ENCODE measurements around the gene MED12. TPM values are rescaled to one million over a fixed set of nuclear protein-coding genes. Genes with fewer than 3 reads are reported as not detected.
"Not testable (repeated sequence)": the region's sequence is repeated elsewhere in the genome, so short reads cannot be mapped to it uniquely, and the experiment has no call there.

Gene MED12
- total RNA-seq, 1 donor from 2014 or later: 11.4 TPM

DNA sequence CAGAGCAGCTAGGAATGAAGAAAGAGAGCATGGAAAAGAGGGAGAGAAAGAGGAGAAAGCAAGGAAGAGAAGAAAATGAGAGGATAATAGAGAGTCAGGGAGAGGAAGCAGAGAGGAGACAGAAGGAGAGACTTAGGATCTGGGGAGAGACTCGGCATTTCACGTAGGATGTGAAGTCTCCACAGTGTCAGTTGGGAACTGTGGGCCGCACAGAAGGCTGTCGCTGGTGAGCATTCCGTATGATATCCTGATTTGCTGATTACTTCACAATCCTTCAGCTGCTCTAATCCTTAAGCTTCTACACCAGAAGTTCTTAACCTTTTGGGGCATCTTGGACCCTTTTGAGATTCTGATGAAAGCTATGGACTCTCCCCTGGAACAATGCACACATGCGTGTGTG lies 40.2 kb downstream of the MED12 start:
- FAIRE-seq (no peak), DNase-seq (ENCODE audit: low spot score in 2 of 2) (no peak)

GRCh38 chrX:71159335-71159734 lies 40.9 kb downstream of the MED12 start:
- FAIRE-seq (no peak), DNase-seq (ENCODE audit: low spot score in 2 of 2) (no peak)

DNA sequence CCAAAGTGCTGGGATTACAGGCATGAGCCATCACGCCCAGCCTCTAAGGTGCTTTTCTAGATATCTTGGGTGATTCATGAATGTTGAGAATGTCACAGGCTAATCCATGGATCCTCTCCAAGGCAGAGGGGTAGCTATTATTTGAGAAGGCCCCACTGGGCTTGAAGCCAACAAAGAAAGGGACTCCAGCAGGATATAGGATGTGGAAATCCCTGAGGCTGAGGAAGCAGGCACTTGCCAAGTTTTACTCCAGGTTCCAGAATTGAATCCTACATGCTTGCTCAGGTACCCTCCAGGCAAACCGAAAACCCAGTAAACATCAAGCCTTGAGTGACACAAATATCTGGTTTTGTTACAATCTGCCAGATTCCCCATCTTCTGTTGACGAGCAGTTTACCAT lies 42.1 kb downstream of the MED12 start:
- DNase-seq (ENCODE audit: low spot score in 2 of 2) (no peak), FAIRE-seq (no peak)

- FAIRE-seq (no peak), DNase-seq (ENCODE audit: low spot score in 2 of 2) (no peak)
These were observed 44.6 kb downstream of the MED12 start for GRCh38 chrX:71162981-71163380.

- FAIRE-seq (no peak), DNase-seq (ENCODE audit: low spot score in 2 of 2) (no peak)
These were observed 45.7 kb downstream of the MED12 start for GRCh38 chrX:71164071-71164470.

DNA sequence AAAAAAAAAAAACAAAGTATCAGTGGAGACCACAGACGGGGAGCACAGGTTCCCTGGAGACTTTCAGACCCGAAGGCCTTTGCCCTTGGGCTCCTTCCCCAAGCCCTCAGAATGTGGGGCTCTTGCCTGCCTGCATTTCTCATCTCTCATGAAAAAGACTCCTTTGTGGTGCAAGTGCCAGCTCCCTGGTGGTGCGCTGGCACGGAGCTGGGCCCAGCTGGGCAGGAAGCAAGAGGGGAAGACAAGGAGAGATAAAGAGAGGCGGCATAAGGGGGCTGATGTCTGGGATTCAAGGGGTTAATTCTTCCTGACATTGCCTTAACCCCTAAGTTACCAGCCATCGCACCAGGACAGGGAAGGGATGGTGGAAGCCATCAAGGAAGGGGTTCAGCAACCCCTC lies 48.1 kb downstream of the MED12 start:
- FAIRE-seq (no peak), DNase-seq (ENCODE audit: low spot score in 2 of 2) (no peak)

- DNase-seq (ENCODE audit: low spot score in 2 of 2): no peak
- FAIRE-seq: no peak
These were observed 48.8 kb downstream of the MED12 start for GRCh38 chrX:71167031-71167781.

DNA sequence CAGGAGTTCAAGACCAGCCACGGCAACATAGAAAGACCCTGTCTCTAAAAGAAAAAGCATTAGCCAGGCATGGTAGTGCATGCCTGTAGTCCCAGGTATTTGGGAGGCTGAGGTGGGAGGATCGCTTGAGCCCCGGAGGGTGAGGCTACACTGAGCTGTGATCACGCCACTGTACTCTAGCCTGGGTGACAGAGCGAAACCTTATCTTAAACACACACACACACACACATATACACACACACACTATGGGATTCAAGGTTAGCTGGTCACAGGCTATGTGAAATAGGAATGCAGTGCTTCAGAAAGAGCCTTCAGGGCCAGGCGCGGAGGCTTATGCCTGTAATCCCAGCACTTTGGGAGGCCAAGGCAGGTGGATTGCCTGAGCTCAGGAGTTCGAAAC lies 49.7 kb downstream of the MED12 start:
- FAIRE-seq (no peak), DNase-seq (ENCODE audit: low spot score in 2 of 2) (no peak)

- DNase-seq (ENCODE audit: low spot score in 2 of 2) (no peak), FAIRE-seq (no peak)
These were observed 51.2 kb downstream of the MED12 start for GRCh38 chrX:71169586-71169985.

DNA sequence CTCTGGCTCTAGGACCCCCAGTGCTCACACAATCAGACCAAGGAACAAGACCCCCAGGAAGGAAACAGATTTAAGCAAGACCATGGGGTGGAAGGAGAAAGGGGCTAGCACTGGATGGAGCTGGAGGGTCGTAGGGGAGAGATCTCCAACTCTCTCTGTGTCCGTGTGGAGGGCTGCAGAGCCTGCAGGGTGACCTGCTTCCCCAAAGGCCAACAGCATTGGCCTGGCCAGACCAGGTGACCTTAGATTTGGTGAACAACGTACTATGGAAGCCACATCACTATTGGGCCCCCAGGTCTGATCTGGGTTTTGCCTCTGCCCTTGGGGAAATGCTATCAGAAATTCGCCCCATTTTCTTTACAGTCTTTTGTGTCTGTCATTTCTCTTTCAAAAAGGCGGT lies 52.3 kb downstream of the MED12 start:
- FAIRE-seq (no peak), DNase-seq (ENCODE audit: low spot score in 2 of 2) (no peak)

DNA sequence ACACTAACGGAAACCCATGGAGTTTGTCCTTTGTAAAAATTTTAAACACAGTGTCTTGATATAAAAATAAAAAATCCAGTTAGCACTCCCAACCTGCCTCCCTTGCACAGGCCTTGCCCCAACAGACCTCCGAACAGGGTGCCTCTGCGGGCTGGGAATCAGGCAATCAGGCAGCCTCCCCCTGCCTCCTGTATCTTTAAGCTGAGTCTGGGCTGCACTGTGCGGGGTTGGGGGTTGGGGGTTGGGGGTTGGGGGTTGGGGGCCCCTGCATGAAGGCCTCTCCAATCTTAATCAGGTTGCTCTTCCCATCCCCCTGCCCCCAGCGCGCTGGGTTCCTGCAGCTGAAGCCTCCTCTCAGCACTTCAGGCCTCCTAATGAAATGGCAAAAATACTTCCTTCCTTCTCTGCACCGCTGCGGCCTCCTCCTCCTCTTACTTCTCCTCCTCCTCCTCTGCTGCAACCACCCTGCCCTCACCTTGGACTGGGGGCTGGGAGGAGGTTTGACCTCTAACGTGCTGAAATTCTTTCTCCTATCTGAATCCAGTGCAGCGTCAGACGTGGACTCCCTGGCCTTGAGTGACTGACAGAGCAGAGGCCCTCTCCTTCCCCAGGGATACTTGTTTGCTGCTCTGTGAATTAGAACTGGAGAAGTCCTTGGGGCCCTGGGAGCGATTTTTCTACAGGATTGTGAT lies 52.9 kb downstream of the MED12 start:
- DNase-seq (ENCODE audit: low spot score in 2 of 2) (no peak), FAIRE-seq (no peak)

GRCh38 chrX:71173440-71173839 lies 55.0 kb downstream of the MED12 start:
- DNase-seq (ENCODE audit: low spot score in 2 of 2): no peak
- FAIRE-seq: no peak

- DNase-seq (ENCODE audit: low spot score in 2 of 2): no peak
- no peak for FAIRE-seq
These were observed 56.4 kb downstream of the MED12 start for GRCh38 chrX:71174795-71175194.

- DNase-seq (ENCODE audit: low spot score in 2 of 2): no peak
- no peak for FAIRE-seq
These were observed 57.1 kb downstream of the MED12 start for GRCh38 chrX:71175531-71175930.

- FAIRE-seq: no peak
These were observed 58.9 kb downstream of the MED12 start for GRCh38 chrX:71177327-71177726.

GRCh38 chrX:71178908-71179307 lies 60.5 kb downstream of the MED12 start:
- DNase-seq (ENCODE audit: low spot score in 2 of 2) (peak in 1 of 2 donors; percentile 25), FAIRE-seq (no peak)

More at GRCh38 chrX:71177327-71177726, 58.9 kb downstream of the MED12 start:
- no peak for DNase-seq (ENCODE audit: low spot score in 2 of 2)

DNA sequence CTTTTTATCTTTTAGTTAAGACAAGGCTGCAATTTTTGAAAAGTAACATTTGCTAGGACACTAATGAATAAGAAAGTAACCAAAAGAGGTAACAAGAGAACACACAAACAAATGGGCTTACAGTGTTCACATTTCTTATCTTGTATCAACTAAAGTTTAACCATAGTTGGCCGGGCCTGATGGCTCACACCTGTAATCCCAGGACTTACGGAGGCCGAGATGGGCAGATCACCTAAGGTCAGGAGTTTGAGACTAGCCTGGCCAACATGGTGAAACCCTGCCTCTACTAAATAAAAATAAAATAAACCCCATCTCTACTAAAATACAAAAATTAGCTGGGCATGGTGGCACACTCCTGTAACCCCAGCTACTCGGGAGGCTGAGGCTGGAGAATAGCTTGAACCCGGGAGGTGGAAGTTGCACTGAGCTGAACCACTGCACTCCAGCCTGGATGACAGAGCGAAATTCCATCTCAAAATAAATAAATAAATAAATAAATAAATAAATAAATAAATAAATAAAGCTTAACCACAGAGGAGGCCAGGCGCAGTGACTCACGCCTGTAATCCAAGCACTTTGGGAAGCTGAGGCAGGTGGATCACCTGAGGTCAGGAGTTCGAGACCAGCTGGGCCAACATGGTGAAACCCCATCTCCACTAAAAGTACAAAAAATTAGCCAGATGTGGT lies 62.3 kb downstream of the MED12 start:
- not testable (repeated sequence) for FAIRE-seq; DNase-seq (ENCODE audit: low spot score in 2 of 2)

DNA sequence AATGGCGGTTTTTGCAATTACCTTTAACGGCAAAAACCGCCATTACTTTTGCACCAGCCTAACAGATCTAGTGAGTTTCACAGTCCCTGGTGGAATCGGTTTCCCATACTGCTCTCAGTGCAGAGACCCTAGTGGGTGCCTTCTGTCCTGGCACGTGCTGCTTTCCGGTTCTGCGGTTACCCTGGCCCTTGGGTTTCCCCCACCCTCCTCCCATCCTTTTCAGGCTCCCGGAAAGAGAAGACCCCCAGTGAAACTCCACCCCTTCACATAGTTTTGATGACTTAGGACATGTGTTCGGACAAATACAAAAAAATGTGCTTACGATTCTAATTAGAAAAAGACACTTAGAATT lies 63.1 kb downstream of the MED12 start:
- DNase-seq (ENCODE audit: low spot score in 2 of 2) (no peak), FAIRE-seq (no peak)

GRCh38 chrX:71181910-71182799 lies 63.8 kb downstream of the MED12 start:
- DNase-seq (ENCODE audit: low spot score in 2 of 2) (peak; percentile 53 to 76), FAIRE-seq (peak; percentile 42)

DNA sequence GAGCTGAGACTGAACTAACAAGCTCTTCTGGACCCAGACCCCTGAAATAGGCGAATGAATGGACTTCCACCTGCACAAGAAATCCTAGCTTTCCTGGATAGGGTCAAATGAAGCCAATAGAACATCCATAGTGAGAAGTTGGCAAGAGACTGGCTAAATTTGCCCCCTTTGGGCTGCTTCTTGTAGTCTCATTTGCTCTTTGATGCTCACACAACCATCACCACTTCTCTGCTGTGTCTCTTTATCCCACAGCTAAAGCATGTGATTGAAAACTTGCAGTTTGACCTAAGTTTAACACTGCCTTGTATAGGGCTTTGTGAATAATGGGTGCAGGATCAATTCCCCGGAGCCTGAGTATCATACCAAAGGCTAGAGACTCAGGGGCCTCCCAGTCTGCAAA lies 64.5 kb downstream of the MED12 start:
- DNase-seq (ENCODE audit: low spot score in 2 of 2) (no peak), FAIRE-seq (no peak)

GRCh38 chrX:71183341-71183740 lies 64.9 kb downstream of the MED12 start:
- no peak for DNase-seq (ENCODE audit: low spot score in 2 of 2)
- no peak for FAIRE-seq
